ENCODE measurements around the gene GNG10. TPM values are rescaled to one million over a fixed set of nuclear protein-coding genes. Genes with fewer than 3 reads are reported as not detected.

The GNG10 gene
- total and polyA plus RNA-seq, 2 donors from 2014 or later = 41.2 to 44.8 TPM

GRCh38 chr9:111712369-111712768, 51.0 kb downstream of the GNG10 start:
- intact Hi-C loops (cut with DNase I) = no loop called here
- FAIRE-seq (no peak), DNase-seq (no peak)
- no peak for TF ChIP-seq CTCF (IDR thresholded peaks at IDR 0.05; ENCODE audit: borderline replicate concordance, extremely low read depth, insufficient read depth)
- H3K27ac ChIP-seq (ENCODE audit: low read depth in 2 of 2, low read length in 2 of 2) = no peak overlapping the region
- H3K9me3 ChIP-seq (ENCODE audit: control insufficient read depth in 2 of 3, insufficient read depth in 1 of 3, low read length in 3 of 3) = no peaks in the 10 kb centered on the region
- H3K4me1 ChIP-seq (ENCODE audit: control insufficient read depth in 2 of 3, insufficient read depth in 2 of 3, low read depth in 1 of 3, low read length in 3 of 3) = no peaks in the 10 kb centered on the region
- no peak overlapping the region for H3K9ac ChIP-seq (ENCODE audit: low read length in 3 of 3)
- H3K4me3 ChIP-seq (ENCODE audit: low read length in 3 of 3) = no peak overlapping the region
- no peaks in the 10 kb centered on the region for H3K36me3 ChIP-seq (ENCODE audit: control insufficient read depth in 2 of 3, insufficient read depth in 3 of 3, low read length in 3 of 3)
- no peaks in the 10 kb centered on the region for H3K27me3 ChIP-seq (ENCODE audit: control insufficient read depth, insufficient read depth, low read length)

- Histone ChIP-seq H3K27me3 (ENCODE audit: control insufficient read depth, insufficient read depth, low read length) (no peaks in the 10 kb centered on the region), H3K9me3 (ENCODE audit: control insufficient read depth in 2 of 3, insufficient read depth in 1 of 3, low read length in 3 of 3) (no peaks in the 10 kb centered on the region), H3K36me3 (ENCODE audit: control insufficient read depth in 2 of 3, insufficient read depth in 3 of 3, low read length in 3 of 3) (no peaks in the 10 kb centered on the region), H3K9ac (ENCODE audit: low read length in 3 of 3) (no peak overlapping the region), H3K4me3 (ENCODE audit: low read length in 3 of 3) (no peak overlapping the region), H3K4me1 (ENCODE audit: control insufficient read depth in 2 of 3, insufficient read depth in 2 of 3, low read depth in 1 of 3, low read length in 3 of 3) (no peaks in the 10 kb centered on the region), H3K27ac (ENCODE audit: low read depth in 2 of 2, low read length in 2 of 2) (no peak overlapping the region)
- intact Hi-C loops (cut with DNase I) = no loop called here
- TF ChIP-seq CTCF (IDR thresholded peaks at IDR 0.05; ENCODE audit: borderline replicate concordance, extremely low read depth, insufficient read depth) = no peak
- FAIRE-seq (no peak), DNase-seq (no peak)
Measured at GRCh38 chr9:111715471-111715870, 54.1 kb downstream of the GNG10 start.

- Histone ChIP-seq H3K9ac (ENCODE audit: low read length in 3 of 3) (no peak overlapping the region), H3K4me3 (ENCODE audit: low read length in 3 of 3) (no peak overlapping the region), H3K4me1 (ENCODE audit: control insufficient read depth in 2 of 3, insufficient read depth in 2 of 3, low read depth in 1 of 3, low read length in 3 of 3) (no peaks in the 10 kb centered on the region), H3K27ac (ENCODE audit: low read depth in 2 of 2, low read length in 2 of 2) (no peak overlapping the region), H3K9me3 (ENCODE audit: control insufficient read depth in 2 of 3, insufficient read depth in 1 of 3, low read length in 3 of 3) (no peaks in the 10 kb centered on the region), H3K27me3 (ENCODE audit: control insufficient read depth, insufficient read depth, low read length) (no peaks in the 10 kb centered on the region), H3K36me3 (ENCODE audit: control insufficient read depth in 2 of 3, insufficient read depth in 3 of 3, low read length in 3 of 3) (no peaks in the 10 kb centered on the region)
- FAIRE-seq = no peak
- no peak for DNase-seq
- intact Hi-C loops (cut with DNase I) = no loop called here
- TF ChIP-seq CTCF (IDR thresholded peaks at IDR 0.05; ENCODE audit: borderline replicate concordance, extremely low read depth, insufficient read depth) = no peak
Measured at GRCh38 chr9:111719541-111719940, 58.1 kb downstream of the GNG10 start.

Other genes starting within 250 kb of the GNG10 start
- 83.7 TPM for gene ECPAS, start 177.2 kb upstream of the GNG10 start, total RNA-seq
- 28.1 TPM for gene ECPAS, start 177.2 kb upstream of the GNG10 start, polyA plus RNA-seq (ENCODE audit: insufficient read depth, low read depth, low replicate concordance)
- 14.5 TPM for gene ZNF483, start 136.4 kb upstream of the GNG10 start, total RNA-seq
- 0.43 TPM for gene ZNF483, start 136.4 kb upstream of the GNG10 start, polyA plus RNA-seq (ENCODE audit: insufficient read depth, low read depth, low replicate concordance)
- gene PTGR1, start 62.0 kb upstream of the GNG10 start, total RNA-seq = 75.1 TPM
- gene PTGR1, start 62.0 kb upstream of the GNG10 start, polyA plus RNA-seq (ENCODE audit: insufficient read depth, low read depth, low replicate concordance) = 285 TPM
- gene DNAJC25, start 30.3 kb upstream of the GNG10 start, total RNA-seq = 8.2 TPM
- gene DNAJC25, start 30.3 kb upstream of the GNG10 start, polyA plus RNA-seq (ENCODE audit: insufficient read depth, low read depth, low replicate concordance) = 13.1 TPM
- gene SHOC1, start 133.3 kb downstream of the GNG10 start, total RNA-seq = 0.16 TPM
- 2.5 TPM for gene SHOC1, start 133.3 kb downstream of the GNG10 start, polyA plus RNA-seq (ENCODE audit: insufficient read depth, low read depth, low replicate concordance)
- gene UGCG, start 235.2 kb downstream of the GNG10 start, total RNA-seq = 113 TPM
- gene UGCG, start 235.2 kb downstream of the GNG10 start, polyA plus RNA-seq (ENCODE audit: insufficient read depth, low read depth, low replicate concordance) = 20.8 TPM